A549 (cell line): Measurements from ENCODE around the gene MAPK4. TPM values are rescaled to one million over a fixed set of nuclear protein-coding genes. Genes with fewer than 3 reads are reported as not detected.

Source experiments
- ATAC-seq, 2 experiments: fragments of 200-7000 bp in 1 of 2; fragments of >200 bp in 1 of 2; cut with Nextera tagmentation in 1 of 2; cut with Tn5 transposase in 1 of 2; 3 replicates each; pipeline versions ENCODE4 v1.8.0 to v1.9.1; 2018 to 2020; ENCODE audit warnings: mild to moderate bottlenecking in 1 of 2, moderate library complexity in 1 of 2
- CTCF ChIA-PET: fragments of 300-600 bp; sonication (Branson Sonifier 250); formaldehyde crosslinking; extraction: SDS; loops from one replicate; lab custom pipeline; 2021; ENCODE audit warnings: antibody characterized with exemption, inconsistent platforms; lab: Yijun Ruan, JAX
- POLR2A ChIA-PET: fragments of 350-600 bp; formaldehyde crosslinking; extraction: SDS; loops from one replicate; lab custom pipeline; 2021; ENCODE audit warnings: antibody characterized with exemption, inconsistent platforms; lab: Yijun Ruan, JAX
- DNase-seq, 2 experiments: peaks; one replicate each; pipeline versions ENCODE4 v3.0.0 to v3.0.0-alpha.2; 2011 to 2016; ENCODE audit warnings: low read depth in 1 of 2, low spot score in 1 of 2
- FAIRE-seq: peaks from 2 replicates; lab custom pipeline; 2011; peaks lifted over from hg19 to GRCh38; lab: Jason Lieb, UNC
- H3K27ac ChIP-seq, 2 experiments: fragments of >200 bp; sonication (Bioruptor Twin); formaldehyde crosslinking; 3 replicates each; pipeline ENCODE4 v1.5.1; 2016 to 2017
- H3K4me1 ChIP-seq: fragments of >200 bp; sonication (Bioruptor Twin); formaldehyde crosslinking; 3 replicates; pipeline ENCODE4 v1.6.1; 2016
- H3K4me2 ChIP-seq: fragments of >200 bp; sonication (Bioruptor Twin); formaldehyde crosslinking; 3 replicates; pipeline ENCODE4 v1.6.1; 2016
- H3K4me3 ChIP-seq: fragments of >200 bp; sonication (Bioruptor Twin); formaldehyde crosslinking; 3 replicates; pipeline ENCODE4 v1.5.1; 2016
- H3K9me3 ChIP-seq: fragments of >200 bp; sonication (Bioruptor Twin); formaldehyde crosslinking; 3 replicates; pipeline ENCODE4 v1.6.1; 2016
- BHLHE40 ChIP-seq: IDR thresholded peaks from 2 replicates; pipeline ENCODE4 v1.6.1; 2012; ENCODE audit warnings: low read depth, low read length, inconsistent platforms
- CEBPB ChIP-seq, 2 experiments: fragments of >200 bp in 1 of 2; sonication (Bioruptor Twin) in 1 of 2; formaldehyde crosslinking in 1 of 2; IDR thresholded peaks; 2 replicates each; pipeline ENCODE4 v1.6.1; 2012 to 2016
- EHF ChIP-seq: fragments of 250-450 bp; sonication (Bioruptor Pico); IDR thresholded peaks from 2 replicates; pipeline ENCODE4 v1.5.0; 2020; ENCODE audit warnings: mild to moderate bottlenecking
- EHMT2 ChIP-seq: fragments of 200-600 bp; sonication (generic); IDR thresholded peaks from 2 replicates; pipeline ENCODE4 v1.6.1; 2016; ENCODE audit warnings: antibody characterized with exemption, low read depth, mild to moderate bottlenecking, moderate library complexity
- ELK1 ChIP-seq: fragments of 150-350 bp; IDR thresholded peaks from 2 replicates; pipeline ENCODE4 v1.6.1; 2014; ENCODE audit warnings: low read depth, mild to moderate bottlenecking, low read length
- EP300 ChIP-seq, 2 experiments: fragments of >200 bp; sonication (Bioruptor Twin); formaldehyde crosslinking; IDR thresholded peaks; 2 replicates in 1 of 2; 3 replicates in 1 of 2; pipeline ENCODE4 v1.6.1; 2016 to 2017
- FOSB ChIP-seq: fragments of 250-450 bp; sonication (Bioruptor Pico); IDR thresholded peaks from 2 replicates; pipeline ENCODE4 v1.5.0; 2020; ENCODE audit warnings: mild to moderate bottlenecking, moderate library complexity
- GATA3 ChIP-seq: IDR thresholded peaks from 2 replicates; pipeline ENCODE4 v1.6.1; 2012; ENCODE audit warnings: borderline replicate concordance
- HOXB13 ChIP-seq: fragments of 250-450 bp; sonication (Bioruptor Pico); IDR thresholded peaks from 2 replicates; pipeline ENCODE4 v1.5.0; 2020; ENCODE audit warnings: low read depth, mild to moderate bottlenecking, moderate library complexity
- HOXB5 ChIP-seq: fragments of 250-450 bp; sonication (Bioruptor Pico); IDR thresholded peaks from 2 replicates; pipeline ENCODE4 v1.5.0; 2020; ENCODE audit warnings: mild to moderate bottlenecking, moderate library complexity
- JUNB ChIP-seq: fragments of >200 bp; sonication (Bioruptor Twin); formaldehyde crosslinking; IDR thresholded peaks from 2 replicates; pipeline ENCODE4 v1.6.1; 2016
- MAFK ChIP-seq: fragments of 450-650 bp; IDR thresholded peaks from 2 replicates; pipeline ENCODE4 v1.6.1; 2014; ENCODE audit not compliant: partially characterized antibody
- MAX ChIP-seq: IDR thresholded peaks from 2 replicates; pipeline ENCODE4 v1.6.1; 2012
- POLR2A ChIP-seq: IDR thresholded peaks from 2 replicates; pipeline ENCODE4 v1.6.1; 2012; ENCODE audit warnings: mild to moderate bottlenecking, low read length
- RARB ChIP-seq: fragments of 250-450 bp; sonication (Bioruptor Pico); IDR thresholded peaks from 2 replicates; pipeline ENCODE4 v1.8.0; 2021; ENCODE audit warnings: mild to moderate bottlenecking, moderate library complexity
- RCOR1 ChIP-seq: fragments of 150-350 bp; IDR thresholded peaks from 2 replicates; pipeline ENCODE4 v1.6.1; 2014; ENCODE audit warnings: antibody characterized with exemption, low read length, low read depth
- SMC3 ChIP-seq: fragments of >200 bp; sonication (Bioruptor Twin); formaldehyde crosslinking; IDR thresholded peaks from 3 replicates; pipeline ENCODE4 v1.6.1; 2018; ENCODE audit warnings: inconsistent platforms
- USF2 ChIP-seq: fragments of 450-650 bp; IDR thresholded peaks from 2 replicates; pipeline ENCODE4 v1.6.1; 2014; ENCODE audit warnings: antibody characterized with exemption
- ZC3H11A ChIP-seq: fragments of 450-650 bp; IDR thresholded peaks from 2 replicates; pipeline ENCODE4 v1.6.1; 2014; ENCODE audit warnings: antibody characterized with exemption, mild to moderate bottlenecking
- ZFP36 ChIP-seq: fragments of 450-650 bp; IDR thresholded peaks from 2 replicates; pipeline ENCODE4 v1.6.1; 2014; ENCODE audit warnings: borderline replicate concordance; ENCODE audit not compliant: partially characterized antibody
- WGBS: methylation state at CpG from one replicate; pipeline ENCODE4 v1.1.6; 2017; ENCODE audit errors: missing lambda C conversion rate; 5-methylcytosine and 5-hydroxymethylcytosine counted together
- polyA plus RNA-seq, 4 experiments: library from polyadenylated mRNA; depleted of rRNA in 3 of 4; stranded (reverse); fragments of >200 nt; fragmentation: RNase III in 1 of 4; extraction: RNeasy Plus Mini Kit Qiagen cat#74134 plus additional on column Dnase treatment in 1 of 4; gene quantifications; 2 replicates in 3 of 4; 3 replicates in 1 of 4; pipeline ENCODE4 v1.2.3, GENCODE V29; 2011 to 2017
- TF ChIP-seq, protein P1 (sequence below): fragments of >200 bp; sonication (Bioruptor Twin); formaldehyde crosslinking; IDR thresholded peaks from 2 replicates; pipeline ENCODE4 v1.6.1; 2016
- TF ChIP-seq, protein P2 (sequence below): fragments of >200 bp; sonication (Bioruptor Twin); formaldehyde crosslinking; IDR thresholded peaks from 3 replicates; pipeline ENCODE4 v1.5.1; 2016

Gene MAPK4
- polyA plus RNA-seq, 2 of the 4 experiments (the other 2 are of a cell fraction): 0.01 TPM; not detected in 1

GRCh38 chr18:50653402-50654093 lies 93.7 kb downstream of the MAPK4 start:
- FAIRE-seq: no peak
- Histone ChIP-seq H3K4me3 (no peak overlapping the region), H3K27ac (no peak overlapping the region), H3K4me2 (no peak overlapping the region), H3K9me3 (no peaks in the 10 kb centered on the region), H3K4me1 (no peaks in the 10 kb centered on the region)
- CTCF ChIA-PET: no interaction called here
- DNase-seq: no peak
- TF ChIP-seq CEBPB (IDR thresholded peaks at IDR 0.05) (no peak), MAFK (no peak), ZC3H11A (no peak), ELK1 (no peak), RCOR1 (no peak), JUNB (no peak), BHLHE40 (no peak), POLR2A (no peak), EHMT2 (no peak), GATA3 (no peak), HOXB13 (CRISPR knock-in tag) (no peak)
- TF ChIP-seq, protein P1, sequence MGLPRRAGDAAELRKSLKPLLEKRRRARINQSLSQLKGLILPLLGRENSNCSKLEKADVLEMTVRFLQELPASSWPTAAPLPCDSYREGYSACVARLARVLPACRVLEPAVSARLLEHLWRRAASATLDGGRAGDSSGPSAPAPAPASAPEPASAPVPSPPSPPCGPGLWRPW: no peak
- WGBS: 70% methylated on average over 11 of the region's 11 CpGs
- POLR2A ChIA-PET: no interaction called here
- ATAC-seq: no peak

DNA sequence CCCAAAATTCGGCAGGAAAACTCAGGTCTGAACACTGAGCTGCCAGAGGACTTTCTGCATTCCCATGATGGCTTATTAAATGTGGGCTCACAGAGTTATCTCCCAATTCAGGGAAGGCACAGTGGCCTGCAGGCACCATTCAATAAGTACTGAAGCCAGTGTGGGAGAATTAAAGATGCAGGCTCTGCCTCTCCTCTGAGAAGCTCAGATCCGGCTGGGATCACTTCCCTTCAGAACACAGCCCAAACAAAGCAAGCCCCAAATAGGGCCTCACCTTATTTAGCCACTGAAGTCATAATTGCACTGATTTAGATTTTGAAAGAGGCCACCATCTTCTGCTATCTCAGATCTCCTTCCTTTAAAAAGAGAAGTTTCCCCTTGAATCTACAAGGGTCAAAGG lies 94.3 kb downstream of the MAPK4 start:
- WGBS: 33% methylated on average over 2 of the region's 2 CpGs
- ATAC-seq: no peak

GRCh38 chr18:50654658-50655550 lies 95.0 kb downstream of the MAPK4 start:
- no peak overlapping the region for H3K4me2 ChIP-seq
- H3K4me3 ChIP-seq: no peak overlapping the region
- FAIRE-seq (no peak), ATAC-seq (no peak)
- WGBS: 48% methylated on average over 9 of the region's 17 CpGs
- CTCF ChIA-PET: no interaction called here
- TF ChIP-seq ZFP36: no peak
- no peak for TF ChIP-seq HOXB5
- TF ChIP-seq ZC3H11A: no peak
- TF ChIP-seq EHMT2: no peak
- TF ChIP-seq, protein P2, sequence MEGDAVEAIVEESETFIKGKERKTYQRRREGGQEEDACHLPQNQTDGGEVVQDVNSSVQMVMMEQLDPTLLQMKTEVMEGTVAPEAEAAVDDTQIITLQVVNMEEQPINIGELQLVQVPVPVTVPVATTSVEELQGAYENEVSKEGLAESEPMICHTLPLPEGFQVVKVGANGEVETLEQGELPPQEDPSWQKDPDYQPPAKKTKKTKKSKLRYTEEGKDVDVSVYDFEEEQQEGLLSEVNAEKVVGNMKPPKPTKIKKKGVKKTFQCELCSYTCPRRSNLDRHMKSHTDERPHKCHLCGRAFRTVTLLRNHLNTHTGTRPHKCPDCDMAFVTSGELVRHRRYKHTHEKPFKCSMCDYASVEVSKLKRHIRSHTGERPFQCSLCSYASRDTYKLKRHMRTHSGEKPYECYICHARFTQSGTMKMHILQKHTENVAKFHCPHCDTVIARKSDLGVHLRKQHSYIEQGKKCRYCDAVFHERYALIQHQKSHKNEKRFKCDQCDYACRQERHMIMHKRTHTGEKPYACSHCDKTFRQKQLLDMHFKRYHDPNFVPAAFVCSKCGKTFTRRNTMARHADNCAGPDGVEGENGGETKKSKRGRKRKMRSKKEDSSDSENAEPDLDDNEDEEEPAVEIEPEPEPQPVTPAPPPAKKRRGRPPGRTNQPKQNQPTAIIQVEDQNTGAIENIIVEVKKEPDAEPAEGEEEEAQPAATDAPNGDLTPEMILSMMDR: no peak
- TF ChIP-seq, all 56 proteins: peak for 0
- POLR2A ChIA-PET: interaction anchor here (0.7 kb wide), 1 partner anchor 12 kb away, joined by 3 read pairs; no protein-coding TSS in a partner anchor
- Histone ChIP-seq H3K9me3 (no peaks in the 10 kb centered on the region), H3K27ac (no peak overlapping the region), H3K4me1 (no peaks in the 10 kb centered on the region)
- no peak for DNase-seq

More for the DNA sequence above, 94.3 kb downstream of the MAPK4 start:
- H3K4me3 ChIP-seq: no peak overlapping the region
- no peak overlapping the region for H3K27ac ChIP-seq
- CTCF ChIA-PET: no interaction called here
- no peak overlapping the region for H3K4me2 ChIP-seq
- no peak for DNase-seq
- no peak for FAIRE-seq
- POLR2A ChIA-PET: interaction anchor here (0.7 kb wide), 1 partner anchor 13 kb away, joined by 3 read pairs; no protein-coding TSS in a partner anchor
- H3K4me1 ChIP-seq: no peaks in the 10 kb centered on the region
- H3K9me3 ChIP-seq: no peaks in the 10 kb centered on the region
- TF ChIP-seq ZFP36 (no peak), MAX (no peak), EP300 (IDR thresholded peaks at IDR 0.05) (no peak), RARB (CRISPR knock-in tag) (no peak), USF2 (no peak), EHF (no peak), FOSB (CRISPR knock-in tag) (no peak), SMC3 (no peak)
